Measurements from ENCODE around the gene SNTB2. TPM values are rescaled to one million over a fixed set of nuclear protein-coding genes. Genes with fewer than 3 reads are reported as not detected.
"Not testable (repeated sequence)": the region's sequence is repeated elsewhere in the genome, so short reads cannot be mapped to it uniquely, and the experiment has no call there.

SNTB2 gene
- polyA plus RNA-seq, 3 donors = 1.2 to 6.0 (median 5.0) TPM

- Mint-ChIP-seq H3K36me3 (peaks cover 0 to 3% of the 10 kb centered on the region in 2 donors), H3K27me3 (ENCODE audit: low read depth in 3 of 3) (peaks cover 0 to 4% (median 0%) of the 10 kb centered on the region in 3 donors), H3K4me3 (no peak overlapping the region), H3K27ac (no peak overlapping the region), H3K9me3 (no peaks in the 10 kb centered on the region), H3K4me1 (no peaks in the 10 kb centered on the region)
- no peak for TF ChIP-seq CTCF (IDR thresholded peaks at IDR 0.05)
- H3K36me3 ChIP-seq (replicated peaks in 1 of 2; ENCODE audit: control insufficient read depth in 1 of 2, insufficient read depth in 2 of 2, low read length in 2 of 2) = no peaks in the 10 kb centered on the region
- no peaks in the 10 kb centered on the region for H3K9me3 ChIP-seq (replicated peaks in 1 of 2; ENCODE audit: control insufficient read depth in 1 of 2, insufficient read depth in 1 of 2, low read length in 2 of 2)
- H4K20me1 ChIP-seq (ENCODE audit: insufficient read depth, low read length) = peaks cover 5% of the 10 kb centered on the region
- H3K4me1 ChIP-seq (ENCODE audit: control insufficient read depth in 1 of 2, insufficient read depth in 2 of 2, low read length in 2 of 2) = no peaks in the 10 kb centered on the region
- no peak overlapping the region for H3K4me2 ChIP-seq (replicated peaks; ENCODE audit: extremely low read depth, low read length, poor library complexity, severe bottlenecking)
- DNase-seq = no peak
- no peak overlapping the region for H2AFZ ChIP-seq (ENCODE audit: insufficient read depth, low read depth, low read length, poor library complexity, severe bottlenecking)
- H3K4me3 ChIP-seq (replicated peaks in 1 of 3; ENCODE audit: low read depth in 2 of 3, low read length in 3 of 3) = no peak overlapping the region
- H3K79me2 ChIP-seq (ENCODE audit: insufficient read depth, low read length) = no peaks in the 10 kb centered on the region
- H3K9ac ChIP-seq (ENCODE audit: insufficient read depth, low read length, poor library complexity, severe bottlenecking) = no peak overlapping the region
- 100% methylated on average over 1 of the region's 5 CpGs for WGBS (ENCODE audit: insufficient coverage)
- no peaks in the 10 kb centered on the region for H3K27me3 ChIP-seq (ENCODE audit: control insufficient read depth in 2 of 2, insufficient read depth in 2 of 2, low read length in 2 of 2)
- intact Hi-C loops (cut with micrococcal nuclease) = no loop called here
- H3K27ac ChIP-seq (ENCODE audit: low read depth in 1 of 2, low read length in 2 of 2) = no peak overlapping the region
These were observed 66.9 kb downstream of the SNTB2 start for GRCh38 chr16:69253870-69254341.

GRCh38 chr16:69259428-69259764, 72.4 kb downstream of the SNTB2 start:
- H3K36me3 Mint-ChIP-seq = peaks cover 17% of the 10 kb centered on the region in 2 donors
- H3K4me1 Mint-ChIP-seq; H3K9me3 ChIP-seq (replicated peaks in 1 of 2; ENCODE audit: control insufficient read depth in 1 of 2, insufficient read depth in 1 of 2, low read length in 2 of 2); H4K20me1 ChIP-seq (ENCODE audit: insufficient read depth, low read length); H3K4me3 ChIP-seq (replicated peaks in 1 of 3; ENCODE audit: low read depth in 2 of 3, low read length in 3 of 3); H2AFZ ChIP-seq (ENCODE audit: insufficient read depth, low read depth, low read length, poor library complexity, severe bottlenecking); intact Hi-C loops (cut with micrococcal nuclease); H3K36me3 ChIP-seq (replicated peaks in 1 of 2; ENCODE audit: control insufficient read depth in 1 of 2, insufficient read depth in 2 of 2, low read length in 2 of 2); DNase-seq; H3K79me2 ChIP-seq (ENCODE audit: insufficient read depth, low read length); H3K27ac ChIP-seq (ENCODE audit: low read depth in 1 of 2, low read length in 2 of 2); H3K4me3 Mint-ChIP-seq; H3K4me1 ChIP-seq (ENCODE audit: control insufficient read depth in 1 of 2, insufficient read depth in 2 of 2, low read length in 2 of 2); H3K27ac Mint-ChIP-seq; H3K4me2 ChIP-seq (replicated peaks; ENCODE audit: extremely low read depth, low read length, poor library complexity, severe bottlenecking); H3K9me3 Mint-ChIP-seq; H3K27me3 Mint-ChIP-seq (ENCODE audit: low read depth in 3 of 3); H3K27me3 ChIP-seq (ENCODE audit: control insufficient read depth in 2 of 2, insufficient read depth in 2 of 2, low read length in 2 of 2); H3K9ac ChIP-seq (ENCODE audit: insufficient read depth, low read length, poor library complexity, severe bottlenecking): not testable (repeated sequence)
- WGBS (ENCODE audit: insufficient coverage) = 98% methylated on average over 7 of the region's 9 CpGs
